Osteoblast (primary cell): Measurements from ENCODE around the gene TNFRSF12A. TPM values are rescaled to one million over a fixed set of nuclear protein-coding genes. Genes with fewer than 3 reads are reported as not detected.

Source experiments
- DNase-seq: peaks from one replicate; pipeline ENCODE4 v3.0.0; 2011; ENCODE audit warnings: low spot score, mixed read lengths; ENCODE audit not compliant: insufficient read length; ENCODE audit errors: missing footprints
- H2AFZ ChIP-seq: 2 replicates; pipeline ENCODE4 v1.6.0; 2011; ENCODE audit warnings: mild to moderate bottlenecking, low read length
- H3K27ac ChIP-seq: 2 replicates; pipeline ENCODE4 v1.5.1; 2011; ENCODE audit warnings: mild to moderate bottlenecking, low read depth, low read length, moderate library complexity
- H3K27me3 ChIP-seq: 2 replicates; pipeline ENCODE4 v1.6.0; 2012; ENCODE audit warnings: mild to moderate bottlenecking, control low read depth, inconsistent platforms, low read length, moderate library complexity; ENCODE audit not compliant: insufficient read depth
- H3K36me3 ChIP-seq: 2 replicates; pipeline ENCODE4 v1.5.1; 2011; ENCODE audit warnings: mild to moderate bottlenecking, low read length, control low read depth, moderate library complexity; ENCODE audit not compliant: insufficient read depth
- H3K4me1 ChIP-seq: 2 replicates; pipeline ENCODE4 v1.5.1; 2011; ENCODE audit warnings: mild to moderate bottlenecking, low read length, control low read depth, moderate library complexity; ENCODE audit not compliant: insufficient read depth
- H3K4me2 ChIP-seq: 2 replicates; pipeline ENCODE4 v1.6.0; 2011; ENCODE audit warnings: mild to moderate bottlenecking, low read length; ENCODE audit not compliant: insufficient read depth
- H3K4me3 ChIP-seq: fragments of 200-600 bp; sonication (generic); 3 replicates; pipeline ENCODE4 v1.5.1; 2012; ENCODE audit warnings: mild to moderate bottlenecking, low read length, inconsistent platforms; ENCODE audit not compliant: insufficient read depth
- H3K79me2 ChIP-seq: 2 replicates; pipeline ENCODE4 v1.6.0; 2012; ENCODE audit warnings: mild to moderate bottlenecking, low read length, control low read depth, inconsistent platforms; ENCODE audit not compliant: insufficient read depth
- H3K9me3 ChIP-seq: 2 replicates; pipeline ENCODE4 v1.5.1; 2011; ENCODE audit warnings: low read depth, low read length, control low read depth
- H4K20me1 ChIP-seq: 2 replicates; pipeline ENCODE4 v1.6.0; 2012; ENCODE audit warnings: mild to moderate bottlenecking, low read length, control low read depth; ENCODE audit not compliant: insufficient read depth
- CTCF ChIP-seq: IDR thresholded peaks from 2 replicates; pipeline ENCODE4 v1.5.1; 2011; ENCODE audit warnings: mild to moderate bottlenecking, low read depth, low read length, moderate library complexity; ENCODE audit errors: extremely low read depth
- small RNA-seq: library from RNA; depleted of rRNA; stranded (forward); fragments of <200 nt; gene quantifications from one replicate; pipeline ENCODE3, GENCODE V24; 2012
- total RNA-seq: library from RNA; depleted of rRNA; stranded (reverse); fragments of >200 nt; gene quantifications from 2 replicates; pipeline ENCODE4 v1.2.3, GENCODE V29; 2012

The TNFRSF12A gene
- total RNA-seq, 1 donor, result 143 TPM

- no peak overlapping the region for H3K27ac ChIP-seq
- no peaks in the 10 kb centered on the region for H4K20me1 ChIP-seq
- TF ChIP-seq CTCF, result no peak
- H3K4me2 ChIP-seq, result no peak overlapping the region
- peaks cover 8% of the 10 kb centered on the region for H3K27me3 ChIP-seq
- DNase-seq, result no peak
- H3K36me3 ChIP-seq, result no peaks in the 10 kb centered on the region
- H2AFZ ChIP-seq, result no peak overlapping the region
- no peaks in the 10 kb centered on the region for H3K79me2 ChIP-seq
- no peaks in the 10 kb centered on the region for H3K4me1 ChIP-seq
- H3K4me3 ChIP-seq, result no peak overlapping the region
- no peaks in the 10 kb centered on the region for H3K9me3 ChIP-seq
Measured at GRCh38 chr16:3070608-3071111, 50.5 kb downstream of the TNFRSF12A start.

DNA sequence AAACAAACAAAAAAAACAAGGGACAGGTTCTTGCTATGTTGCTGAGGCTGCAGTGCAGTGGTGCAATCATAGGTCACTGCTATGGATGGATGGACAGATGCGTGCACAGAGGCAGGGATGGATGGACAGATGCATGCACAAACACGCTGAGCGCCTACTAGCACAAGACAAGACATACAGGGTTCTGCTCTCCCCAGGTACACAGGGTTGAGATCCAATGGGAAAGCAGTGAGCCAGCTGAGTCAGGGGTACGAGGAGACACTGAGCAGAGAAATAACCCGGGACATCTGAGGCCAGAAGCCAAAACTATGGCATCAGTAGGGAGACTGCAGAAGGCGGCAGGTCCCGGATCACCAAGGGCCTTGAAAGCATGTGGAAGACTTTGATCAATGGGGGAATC lies 51.5 kb downstream of the TNFRSF12A start:
- Histone ChIP-seq H3K9me3 (no peaks in the 10 kb centered on the region), H4K20me1 (no peaks in the 10 kb centered on the region), H3K4me3 (no peak overlapping the region), H3K79me2 (no peaks in the 10 kb centered on the region), H3K36me3 (no peaks in the 10 kb centered on the region), H3K27ac (no peak overlapping the region), H2AFZ (no peak overlapping the region), H3K27me3 (peaks cover 13% of the 10 kb centered on the region), H3K4me1 (no peaks in the 10 kb centered on the region), H3K4me2 (no peak overlapping the region)
- no peak for TF ChIP-seq CTCF
- DNase-seq, result no peak

Small RNAs within 50 kb of the gene (small RNA-seq; reads per million reads assigned to genes)
- not detected for gene LINC00514

Other genes starting within 250 kb of the TNFRSF12A start
- 173 and 195 TPM in 2 replicates for gene ELOB, start 243.1 kb upstream of the TNFRSF12A start, total RNA-seq
- gene PRSS33, start 232.8 kb upstream of the TNFRSF12A start, total RNA-seq, result not detected in 2 replicates
- gene PRSS41, start 221.9 kb upstream of the TNFRSF12A start, total RNA-seq, result not detected in 2 replicates
- not detected in 2 replicates for gene PRSS21, start 203.1 kb upstream of the TNFRSF12A start, total RNA-seq
- gene ZG16B, start 190.1 kb upstream of the TNFRSF12A start, total RNA-seq, result 0.88 and 1.4 TPM in 2 replicates
- not detected in 2 replicates for gene PRSS22, start 162.2 kb upstream of the TNFRSF12A start, total RNA-seq
- 38.7 and 43.6 TPM in 2 replicates for gene FLYWCH2, start 137.2 kb upstream of the TNFRSF12A start, total RNA-seq
- 48.3 and 56.5 TPM in 2 replicates for gene FLYWCH1, start 108.4 kb upstream of the TNFRSF12A start, total RNA-seq
- gene KREMEN2, start 56.1 kb upstream of the TNFRSF12A start, total RNA-seq, result not detected in 2 replicates
- 1.5 and 1.8 TPM in 2 replicates for gene PAQR4, start 51.0 kb upstream of the TNFRSF12A start, total RNA-seq
- gene PKMYT1, start 39.9 kb upstream of the TNFRSF12A start, total RNA-seq, result 1.4 and 2.1 TPM in 2 replicates
- not detected in 2 replicates for gene CLDN9, start 7.4 kb upstream of the TNFRSF12A start, total RNA-seq
- under 0.01 TPM in 1 of 2 replicates, not detected in the other for gene CLDN6, start 2.2 kb upstream of the TNFRSF12A start, total RNA-seq
- 20.3 and 21.2 TPM in 2 replicates for gene HCFC1R1, start 3.6 kb downstream of the TNFRSF12A start, total RNA-seq
- gene THOC6, start 3.7 kb downstream of the TNFRSF12A start, total RNA-seq, result 21.8 and 23.5 TPM in 2 replicates
- 0.29 TPM in 1 of 2 replicates, not detected in the other for gene BICDL2, start 16.6 kb downstream of the TNFRSF12A start, total RNA-seq
- under 0.01 TPM in 1 of 2 replicates, not detected in the other for gene MMP25, start 26.2 kb downstream of the TNFRSF12A start, total RNA-seq
- gene IL32, start 45.3 kb downstream of the TNFRSF12A start, total RNA-seq, result 0.72 TPM in 1 of 2 replicates, not detected in the other
- gene ZSCAN10, start 78.9 kb downstream of the TNFRSF12A start, total RNA-seq, result not detected in 2 replicates
- 17.4 and 17.7 TPM in 2 replicates for gene ZNF205, start 92.2 kb downstream of the TNFRSF12A start, total RNA-seq
- 8.0 and 9.4 TPM in 2 replicates for gene ZNF213, start 114.7 kb downstream of the TNFRSF12A start, total RNA-seq
- gene OR1F1, start 167.8 kb downstream of the TNFRSF12A start, total RNA-seq, result 0.36 TPM in 1 of 2 replicates, not detected in the other
- 11.5 and 11.6 TPM in 2 replicates for gene ZNF200, start 214.8 kb downstream of the TNFRSF12A start, total RNA-seq
- gene MEFV, start 236.3 kb downstream of the TNFRSF12A start, total RNA-seq, result under 0.01 TPM in 1 of 2 replicates, not detected in the other